Measurements from ENCODE around the gene SLC25A22.

Gene SLC25A22

GRCh38 chr11:829176-829846 is 31.2 kb upstream of the SLC25A22 start:
- TF ChIP-seq REST (IDR thresholded peaks at IDR 0.05; ENCODE audit: low read depth), result no peak
- TF ChIP-seq ZBTB7A (IDR thresholded peaks at IDR 0.05; ENCODE audit: low read depth), result no peak
- TF ChIP-seq MAX (IDR thresholded peaks at IDR 0.05), result no peak
- TF ChIP-seq TAF1 (IDR thresholded peaks at IDR 0.05; ENCODE audit: low read depth), result no peak
- TF ChIP-seq FOXM1 (IDR thresholded peaks at IDR 0.05; ENCODE audit: borderline replicate concordance, low read depth), result no peak
- no peak for TF ChIP-seq USF1 (IDR thresholded peaks at IDR 0.05)
- no peak for TF ChIP-seq EP300 (IDR thresholded peaks at IDR 0.05; ENCODE audit: borderline replicate concordance)
- no peak for TF ChIP-seq CREB1 (IDR thresholded peaks at IDR 0.05; ENCODE audit: low read depth)

GRCh38 chr11:828506-829175 is 30.6 kb upstream of the SLC25A22 start:
- TF ChIP-seq CREB1 (IDR thresholded peaks at IDR 0.05; ENCODE audit: low read depth), result no peak
- TF ChIP-seq USF1 (IDR thresholded peaks at IDR 0.05), result no peak
- no peak for TF ChIP-seq EGR1 (IDR thresholded peaks at IDR 0.05)
- TF ChIP-seq RAD21 (IDR thresholded peaks at IDR 0.05; ENCODE audit: low read depth), result no peak
- no peak for TF ChIP-seq REST (IDR thresholded peaks at IDR 0.05; ENCODE audit: low read depth)
- TF ChIP-seq FOXM1 (IDR thresholded peaks at IDR 0.05; ENCODE audit: borderline replicate concordance, low read depth), result no peak
- TF ChIP-seq ZBTB7A (IDR thresholded peaks at IDR 0.05; ENCODE audit: low read depth), result no peak
- no peak for TF ChIP-seq EP300 (IDR thresholded peaks at IDR 0.05; ENCODE audit: borderline replicate concordance)
- TF ChIP-seq YY1 (IDR thresholded peaks at IDR 0.05; ENCODE audit: low read depth), result no peak
- TF ChIP-seq TEAD4 (IDR thresholded peaks at IDR 0.05), result no peak
- no peak for TF ChIP-seq TAF1 (IDR thresholded peaks at IDR 0.05; ENCODE audit: low read depth)
- no peak for TF ChIP-seq NFIC (IDR thresholded peaks at IDR 0.05)
- no peak for TF ChIP-seq MAX (IDR thresholded peaks at IDR 0.05)
- no peak for TF ChIP-seq TCF12 (IDR thresholded peaks at IDR 0.05; ENCODE audit: low read depth)

- TF ChIP-seq TCF12 (IDR thresholded peaks at IDR 0.05; ENCODE audit: low read depth) (no peak), FOXM1 (IDR thresholded peaks at IDR 0.05; ENCODE audit: borderline replicate concordance, low read depth) (no peak), YY1 (IDR thresholded peaks at IDR 0.05; ENCODE audit: low read depth) (no peak), EGR1 (IDR thresholded peaks at IDR 0.05) (no peak), NFIC (IDR thresholded peaks at IDR 0.05) (no peak), TAF1 (IDR thresholded peaks at IDR 0.05; ENCODE audit: low read depth) (no peak)
Measured at GRCh38 chr11:827897-828192, 29.8 kb upstream of the SLC25A22 start, which contains the start of gene CRACR2B. Gene CRACR2B, plus strand, starts transcription at chr11:827919. Its CDS starts 689 bp downstream, at chr11:828608.

- no peak for TF ChIP-seq USF1 (IDR thresholded peaks at IDR 0.05)
- TF ChIP-seq FOXM1 (IDR thresholded peaks at IDR 0.05; ENCODE audit: borderline replicate concordance, low read depth), result no peak
- TF ChIP-seq CREB1 (IDR thresholded peaks at IDR 0.05; ENCODE audit: low read depth), result no peak
- peak; percentile 96 for TF ChIP-seq ZBTB7A (IDR thresholded peaks at IDR 0.05; ENCODE audit: low read depth)
- TF ChIP-seq MAX (IDR thresholded peaks at IDR 0.05), result peak; percentile 77
- TF ChIP-seq TCF12 (IDR thresholded peaks at IDR 0.05; ENCODE audit: low read depth), result 0 out of 2 replicates have a peak, but pooled peaks have one; percentile 13
- TF ChIP-seq TAF1 (IDR thresholded peaks at IDR 0.05; ENCODE audit: low read depth), result peak; percentile 30; the same call in 1 of the 2 replicates
- peak; percentile 43; the same call in 1 of the 2 replicates for TF ChIP-seq YY1 (IDR thresholded peaks at IDR 0.05; ENCODE audit: low read depth)
- TF ChIP-seq EGR1 (IDR thresholded peaks at IDR 0.05), result no peak
- no peak for TF ChIP-seq CEBPB (IDR thresholded peaks at IDR 0.05)
- no peak for TF ChIP-seq REST (IDR thresholded peaks at IDR 0.05; ENCODE audit: low read depth)
- TF ChIP-seq EP300 (IDR thresholded peaks at IDR 0.05; ENCODE audit: borderline replicate concordance), result no peak
Measured at GRCh38 chr11:827146-827896, 29.2 kb upstream of the SLC25A22 start.
